Activated naive CD8-positive, alpha-beta T cell (primary cell): ENCODE measurements around the gene PAFAH1B2.
"Not testable (repeated sequence)": the region's sequence is repeated elsewhere in the genome, so short reads cannot be mapped to it uniquely, and the experiment has no call there.

Source experiments
- H3K27ac Mint-ChIP-seq: one replicate; pipeline ENCODE4 v1.8.0; 2021; ENCODE audit warnings: mixed read lengths
- H3K27me3 Mint-ChIP-seq: one replicate; pipeline ENCODE4 v1.8.0; 2021; ENCODE audit warnings: mixed read lengths
- H3K36me3 Mint-ChIP-seq: one replicate; pipeline ENCODE4 v1.8.0; 2021; ENCODE audit warnings: mixed read lengths
- H3K4me1 Mint-ChIP-seq: one replicate; pipeline ENCODE4 v1.8.0; 2021; ENCODE audit warnings: low read depth, mixed read lengths
- H3K4me3 Mint-ChIP-seq: one replicate; pipeline ENCODE4 v1.8.0; 2021; ENCODE audit warnings: mild to moderate bottlenecking, mixed read lengths
- H3K9me3 Mint-ChIP-seq: one replicate; pipeline ENCODE4 v1.8.0; 2021; ENCODE audit warnings: low read depth, mixed read lengths

Gene PAFAH1B2

GRCh38 chr11:117177534-117178209, 33.6 kb downstream of the PAFAH1B2 start:
- Mint-ChIP-seq H3K4me3 (peak overlapping the region; percentile 92), H3K36me3 (peaks cover 2% of the 10 kb centered on the region), H3K4me1 (peaks cover 25% of the 10 kb centered on the region), H3K9me3 (no peaks in the 10 kb centered on the region), H3K27me3 (no peaks in the 10 kb centered on the region), H3K27ac (peak overlapping the region; percentile 79)

GRCh38 chr11:117178210-117179034, 34.3 kb downstream of the PAFAH1B2 start, which contains the start of gene SIDT2:
SIDT2 (plus strand) TSS chr11:117178743; CDS start chr11:117179264, 521 bp downstream.
- Mint-ChIP-seq H3K4me3 (peak within 1 kb of the TSS; percentile 92), H3K9me3 (no peaks in the 10 kb centered on the region), H3K27me3 (no peaks in the 10 kb centered on the region)

GRCh38 chr11:117179048-117179999, 35.2 kb downstream of the PAFAH1B2 start:
- Mint-ChIP-seq H3K27me3 (no peaks in the 10 kb centered on the region), H3K4me1 (peaks cover 25% of the 10 kb centered on the region), H3K9me3 (no peaks in the 10 kb centered on the region), H3K27ac (peak overlapping the region; percentile 77), H3K4me3 (peak overlapping the region; percentile 92), H3K36me3 (peaks cover 2% of the 10 kb centered on the region)

More at GRCh38 chr11:117178210-117179034, 34.3 kb downstream of the PAFAH1B2 start, which contains the start of gene SIDT2:
- Mint-ChIP-seq H3K36me3 (peaks cover 2% of the 10 kb centered on the region), H3K27ac (peak within 1 kb of the TSS; percentile 79), H3K4me1 (peaks cover 25% of the 10 kb centered on the region)

- Mint-ChIP-seq H3K4me1 (peaks cover 25% of the 10 kb centered on the region), H3K27ac (no peak overlapping the region), H3K4me3 (peak overlapping the region; percentile 92)
These were observed 35.9 kb downstream of the PAFAH1B2 start for GRCh38 chr11:117180020-117180419.

GRCh38 chr11:117180661-117181585, 36.8 kb downstream of the PAFAH1B2 start:
- Mint-ChIP-seq H3K4me1 (peaks cover 25% of the 10 kb centered on the region), H3K36me3 (peaks cover 2% of the 10 kb centered on the region), H3K27me3 (no peaks in the 10 kb centered on the region), H3K27ac (peak overlapping the region; percentile 68), H3K9me3 (no peaks in the 10 kb centered on the region), H3K4me3 (peak overlapping the region; percentile 92)

More at GRCh38 chr11:117180020-117180419, 35.9 kb downstream of the PAFAH1B2 start:
- Mint-ChIP-seq H3K36me3 (peaks cover 2% of the 10 kb centered on the region), H3K27me3 (no peaks in the 10 kb centered on the region), H3K9me3 (no peaks in the 10 kb centered on the region)

- Mint-ChIP-seq H3K4me3 (no peak overlapping the region), H3K27me3 (no peaks in the 10 kb centered on the region), H3K9me3 (no peaks in the 10 kb centered on the region), H3K27ac (no peak overlapping the region), H3K36me3 (peaks cover 2% of the 10 kb centered on the region), H3K4me1 (peaks cover 25% of the 10 kb centered on the region)
These were observed 37.8 kb downstream of the PAFAH1B2 start for GRCh38 chr11:117181586-117182550.

GRCh38 chr11:117182551-117182935, 38.5 kb downstream of the PAFAH1B2 start:
- Mint-ChIP-seq H3K27me3 (no peaks in the 10 kb centered on the region), H3K4me3 (no peak overlapping the region), H3K36me3 (peaks cover 2% of the 10 kb centered on the region), H3K27ac (no peak overlapping the region), H3K9me3 (no peaks in the 10 kb centered on the region), H3K4me1 (peaks cover 25% of the 10 kb centered on the region)

GRCh38 chr11:117183178-117183577, 39.1 kb downstream of the PAFAH1B2 start:
- not testable (repeated sequence) for H3K4me3 Mint-ChIP-seq, H3K27ac Mint-ChIP-seq, H3K27me3 Mint-ChIP-seq

GRCh38 chr11:117183724-117184349, 39.8 kb downstream of the PAFAH1B2 start:
- no peaks in the 10 kb centered on the region for H3K9me3 Mint-ChIP-seq
- peaks cover 15% of the 10 kb centered on the region for H3K4me1 Mint-ChIP-seq

More at GRCh38 chr11:117183178-117183577, 39.1 kb downstream of the PAFAH1B2 start:
- H3K4me1 Mint-ChIP-seq = peaks cover 19% of the 10 kb centered on the region
- H3K9me3 Mint-ChIP-seq, H3K36me3 Mint-ChIP-seq: not testable (repeated sequence)

GRCh38 chr11:117185736-117186430, 41.8 kb downstream of the PAFAH1B2 start:
- Mint-ChIP-seq H3K4me1 (peaks cover 3% of the 10 kb centered on the region), H3K27me3 (no peaks in the 10 kb centered on the region), H3K36me3 (no peaks in the 10 kb centered on the region), H3K9me3 (no peaks in the 10 kb centered on the region), H3K4me3 (no peak overlapping the region), H3K27ac (no peak overlapping the region)

More at GRCh38 chr11:117183724-117184349, 39.8 kb downstream of the PAFAH1B2 start:
- Mint-ChIP-seq H3K27ac (no peak overlapping the region), H3K4me3 (no peak overlapping the region), H3K27me3 (no peaks in the 10 kb centered on the region), H3K36me3 (peaks cover 2% of the 10 kb centered on the region)

GRCh38 chr11:117186431-117186761, 42.3 kb downstream of the PAFAH1B2 start:
- no peaks in the 10 kb centered on the region for H3K27me3 Mint-ChIP-seq
- H3K27ac Mint-ChIP-seq = no peak overlapping the region
- no peaks in the 10 kb centered on the region for H3K9me3 Mint-ChIP-seq
- H3K4me1 Mint-ChIP-seq = no peaks in the 10 kb centered on the region
- H3K4me3 Mint-ChIP-seq = no peak overlapping the region
- H3K36me3 Mint-ChIP-seq = no peaks in the 10 kb centered on the region

GRCh38 chr11:117187007-117187406, 42.9 kb downstream of the PAFAH1B2 start:
- no peaks in the 10 kb centered on the region for H3K4me1 Mint-ChIP-seq
- H3K27ac Mint-ChIP-seq = no peak overlapping the region
- no peaks in the 10 kb centered on the region for H3K9me3 Mint-ChIP-seq
- no peaks in the 10 kb centered on the region for H3K27me3 Mint-ChIP-seq
- H3K4me3 Mint-ChIP-seq = no peak overlapping the region
- no peaks in the 10 kb centered on the region for H3K36me3 Mint-ChIP-seq
